GM23338 (cell line): ENCODE results near the gene PRKD1. TPM values are rescaled to one million over a fixed set of nuclear protein-coding genes. Genes with fewer than 3 reads are reported as not detected.

ENCODE experiments used
- ATAC-seq: fragments of 200-7000 bp; cut with Tn5 transposase; 3 replicates; pipeline ENCODE4 v1.9.1; 2020
- DNase-seq: peaks from one replicate; pipeline ENCODE4 v3.0.0-alpha.2; 2015; ENCODE audit warnings: low spot score
- H2AFZ ChIP-seq: fragments of 200-600 bp; sonication (generic); 2 replicates; pipeline ENCODE4 v1.8.0; 2016; ENCODE audit warnings: antibody characterized with exemption, mild to moderate bottlenecking, moderate library complexity
- H3F3A ChIP-seq: fragments of 200-600 bp; sonication (generic); replicated peaks from 2 replicates; pipeline ENCODE4 v1.8.0; 2017; ENCODE audit warnings: antibody characterized with exemption, mixed run types, low read depth
- H3K27ac ChIP-seq: fragments of 200-600 bp; sonication (generic); 2 replicates; pipeline ENCODE4 v1.6.1; 2016; ENCODE audit warnings: low read depth
- H3K27me3 ChIP-seq: fragments of 200-600 bp; sonication (generic); 2 replicates; pipeline ENCODE4 v1.8.0; 2016; ENCODE audit warnings: mild to moderate bottlenecking, mixed run types, moderate library complexity; ENCODE audit not compliant: insufficient read depth
- H3K36me3 ChIP-seq: fragments of 200-600 bp; sonication (generic); 2 replicates; pipeline ENCODE4 v1.8.0; 2016; ENCODE audit warnings: mild to moderate bottlenecking; ENCODE audit not compliant: insufficient read depth
- H3K4me1 ChIP-seq: fragments of 200-600 bp; sonication (generic); 2 replicates; pipeline ENCODE4 v1.8.0; 2016; ENCODE audit warnings: mild to moderate bottlenecking, moderate library complexity; ENCODE audit not compliant: insufficient read depth
- H3K4me2 ChIP-seq: fragments of 200-600 bp; sonication (generic); 2 replicates; pipeline ENCODE4 v1.7.1; 2017; ENCODE audit warnings: mixed run types
- H3K4me3 ChIP-seq: fragments of 200-600 bp; sonication (generic); 2 replicates; pipeline ENCODE4 v1.6.1; 2016; ENCODE audit warnings: mixed run types
- H3K79me2 ChIP-seq: fragments of 200-600 bp; sonication (generic); replicated peaks from 2 replicates; pipeline ENCODE4 v1.8.0; 2017; ENCODE audit warnings: mild to moderate bottlenecking; ENCODE audit not compliant: insufficient read depth
- H3K9me2 ChIP-seq: fragments of 200-600 bp; sonication (generic); 2 replicates; pipeline ENCODE4 v1.8.0; 2017; ENCODE audit not compliant: insufficient read depth
- H4K20me1 ChIP-seq: fragments of 200-600 bp; sonication (generic); replicated peaks from 2 replicates; pipeline ENCODE4 v1.8.0; 2017; ENCODE audit warnings: mild to moderate bottlenecking; ENCODE audit not compliant: insufficient read depth
- H3K27ac Mint-ChIP-seq: 2 replicates; pipeline ENCODE4 v1.8.0; 2020; ENCODE audit warnings: inconsistent platforms, mild to moderate bottlenecking, moderate library complexity, mixed read lengths
- H3K27me3 Mint-ChIP-seq: 3 replicates; pipeline ENCODE4 v1.8.0; 2022; ENCODE audit warnings: low read depth, mild to moderate bottlenecking, moderate library complexity, mixed read lengths, inconsistent platforms; ENCODE audit not compliant: insufficient read depth, poor library complexity
- H3K36me3 Mint-ChIP-seq: 3 replicates; pipeline ENCODE4 v1.8.0; 2021; ENCODE audit warnings: low read depth, mild to moderate bottlenecking, inconsistent platforms, moderate library complexity, mixed read lengths
- H3K4me1 Mint-ChIP-seq: 3 replicates; pipeline ENCODE4 v1.8.0; 2020; ENCODE audit warnings: mild to moderate bottlenecking, inconsistent platforms, mixed read lengths
- H3K4me3 Mint-ChIP-seq: 3 replicates; pipeline ENCODE4 v1.8.0; 2021; ENCODE audit warnings: moderate library complexity, mild to moderate bottlenecking, inconsistent platforms, mixed read lengths
- H3K9me3 Mint-ChIP-seq: 3 replicates; pipeline ENCODE4 v1.8.0; 2020; ENCODE audit warnings: moderate library complexity, mild to moderate bottlenecking, inconsistent platforms, mixed read lengths
- ETS1 ChIP-seq: IDR thresholded peaks from 2 replicates; pipeline ENCODE4 v1.6.1; 2016; ENCODE audit warnings: antibody characterized with exemption
- EZH2phosphoT487 ChIP-seq: fragments of 200-600 bp; sonication (generic); IDR thresholded peaks from one replicate; pipeline ENCODE4 v1.8.1; 2018; ENCODE audit warnings: antibody characterized with exemption; ENCODE audit not compliant: unreplicated experiment
- JUNB ChIP-seq: IDR thresholded peaks from one replicate; pipeline ENCODE4 v1.6.1; 2016; ENCODE audit warnings: antibody characterized with exemption; ENCODE audit not compliant: unreplicated experiment
- POLR2AphosphoS5 ChIP-seq: IDR thresholded peaks from 2 replicates; pipeline ENCODE4 v1.6.1; 2016; ENCODE audit warnings: antibody characterized with exemption, low read depth
- REST ChIP-seq: IDR thresholded peaks from one replicate; pipeline ENCODE4 v1.6.1; 2018; ENCODE audit warnings: antibody characterized with exemption; ENCODE audit not compliant: unreplicated experiment
- STAT1 ChIP-seq: IDR thresholded peaks from one replicate; pipeline ENCODE4 v1.6.1; 2016; ENCODE audit warnings: antibody characterized with exemption; ENCODE audit not compliant: unreplicated experiment
- ZNF114 ChIP-seq: fragments of 250-450 bp; sonication (Bioruptor Pico); IDR thresholded peaks from 2 replicates; pipeline ENCODE4 v1.5.0; 2020; ENCODE audit warnings: mild to moderate bottlenecking, moderate library complexity
- ZNF462 ChIP-seq: fragments of 250-450 bp; sonication (Bioruptor Pico); IDR thresholded peaks from 2 replicates; pipeline ENCODE4 v1.5.0; 2020; ENCODE audit warnings: mild to moderate bottlenecking, moderate library complexity
- polyA plus RNA-seq: library from polyadenylated mRNA; unstranded; fragments of >200 nt; fragmentation: Nextera tagmentation; extraction: Ambion mirVana; gene quantifications from 2 replicates; pipeline ENCODE4 v1.2.1, GENCODE V29; 2016
- total RNA-seq: library from RNA; depleted of rRNA; stranded (reverse); fragments of >200 nt; shearing (Covaris generic); gene quantifications from 2 replicates; pipeline ENCODE4 v1.2.3, GENCODE V29; 2014

The PRKD1 gene
- total and polyA plus RNA-seq, 2 experiments from 2014 or later, result 3.1 to 9.7 TPM

GRCh38 chr14:29687071-29687765, 240.4 kb downstream of the PRKD1 start:
- H3K9me3 Mint-ChIP-seq, result no peaks in the 10 kb centered on the region
- ATAC-seq, result no peak
- Histone ChIP-seq H3K27me3 (no peaks in the 10 kb centered on the region), H3K9me2 (no peaks in the 10 kb centered on the region), H2AFZ (no peak overlapping the region), H4K20me1 (no peaks in the 10 kb centered on the region), H3K36me3 (no peaks in the 10 kb centered on the region), H3K4me1 (no peaks in the 10 kb centered on the region), H3K4me3 (no peak overlapping the region), H3F3A (no peaks in the 10 kb centered on the region), H3K27ac (no peak overlapping the region), H3K4me2 (no peak overlapping the region), H3K79me2 (no peaks in the 10 kb centered on the region)
- no peaks in the 10 kb centered on the region for H3K4me1 Mint-ChIP-seq
- TF ChIP-seq JUNB, result no peak
- TF ChIP-seq REST, result no peak
- H3K27ac Mint-ChIP-seq, result no peak overlapping the region
- no peaks in the 10 kb centered on the region for H3K36me3 Mint-ChIP-seq
- H3K4me3 Mint-ChIP-seq, result no peak overlapping the region
- no peaks in the 10 kb centered on the region for H3K27me3 Mint-ChIP-seq
- DNase-seq, result no peak

- no peak overlapping the region for H2AFZ ChIP-seq
- no peaks in the 10 kb centered on the region for H3F3A ChIP-seq
- no peaks in the 10 kb centered on the region for H3K27me3 Mint-ChIP-seq
- no peak overlapping the region for H3K4me3 Mint-ChIP-seq
- H3K9me2 ChIP-seq, result no peaks in the 10 kb centered on the region
- H3K9me3 Mint-ChIP-seq, result no peaks in the 10 kb centered on the region
- no peak for DNase-seq
- H3K4me3 ChIP-seq, result no peak overlapping the region
- peaks cover 4% of the 10 kb centered on the region; the same call in 2 of the 3 replicates for H3K4me1 Mint-ChIP-seq
- H3K4me1 ChIP-seq, result no peaks in the 10 kb centered on the region
- no peak overlapping the region for H3K27ac ChIP-seq
- H4K20me1 ChIP-seq, result no peaks in the 10 kb centered on the region
- ATAC-seq, result no peak
- no peak overlapping the region for H3K27ac Mint-ChIP-seq
- H3K36me3 Mint-ChIP-seq, result no peaks in the 10 kb centered on the region
- H3K27me3 ChIP-seq, result no peaks in the 10 kb centered on the region
- H3K36me3 ChIP-seq, result no peaks in the 10 kb centered on the region
- no peaks in the 10 kb centered on the region for H3K79me2 ChIP-seq
- H3K4me2 ChIP-seq, result no peak overlapping the region
- TF ChIP-seq ETS1 (no peak), ZNF114 (CRISPR knock-in tag) (no peak), STAT1 (no peak), ZNF462 (CRISPR knock-in tag) (no peak), POLR2AphosphoS5 (no peak), EZH2phosphoT487 (no peak), JUNB (no peak)
Measured at GRCh38 chr14:29684926-29685325, 242.7 kb downstream of the PRKD1 start.
